Panc1 (cell line): Measurements from ENCODE around the gene MVK. TPM values are rescaled to one million over a fixed set of nuclear protein-coding genes. Genes with fewer than 3 reads are reported as not detected.
A peak's percentile ranks its signal among the peaks of the same experiment; 100 is the strongest.

Experiments
- ATAC-seq: fragments of 200-7000 bp; cut with Tn5 transposase; 2 replicates; pipeline ENCODE4 v1.9.1; 2020; ENCODE audit warnings: mild to moderate bottlenecking, moderate library complexity
- BruUV-seq: library from RNA; stranded (reverse); fragments of 400-500 nt; replicated peaks from 2 replicates; lab custom pipeline; 2021; lab: Mats Ljungman, UMichigan
- CTCF ChIA-PET: fragments of 300-600 bp; sonication (Branson Sonifier 250); formaldehyde crosslinking; loops from one replicate; lab custom pipeline; 2022; ENCODE audit warnings: antibody characterized with exemption; lab: Charles Lee
- POLR2A ChIA-PET: fragments of 300-600 bp; sonication (Branson Sonifier 250); formaldehyde crosslinking; loops from one replicate; lab custom pipeline; 2022; ENCODE audit warnings: antibody characterized with exemption; lab: Charles Lee
- DNase-seq: peaks from one replicate; pipeline ENCODE4 v3.0.0-alpha.2; 2010; ENCODE audit warnings: low read depth, low spot score
- H3K27ac ChIP-seq: 2 replicates; pipeline ENCODE4 v1.5.1; 2011; ENCODE audit warnings: mild to moderate bottlenecking, low read length, inconsistent platforms
- H3K27me3 ChIP-seq: fragments of 200-500 bp; sonication (Bioruptor generic); 2 replicates; pipeline ENCODE4 v1.6.0; 2014; ENCODE audit warnings: low read length, inconsistent platforms; ENCODE audit not compliant: control insufficient read depth, insufficient read depth
- H3K36me3 ChIP-seq: fragments of 200-500 bp; sonication (Bioruptor generic); 2 replicates; pipeline ENCODE4 v1.5.1; 2014; ENCODE audit warnings: inconsistent platforms, mild to moderate bottlenecking, low read length, moderate library complexity; ENCODE audit not compliant: control insufficient read depth, insufficient read depth
- H3K4me1 ChIP-seq: 2 replicates; pipeline ENCODE4 v1.5.1; 2011; ENCODE audit warnings: inconsistent platforms, mild to moderate bottlenecking, low read length, moderate library complexity; ENCODE audit not compliant: control insufficient read depth, insufficient read depth
- H3K4me3 ChIP-seq, 2 experiments: 2 replicates each; pipeline ENCODE4 v1.5.1; 2011 to 2012; ENCODE audit warnings: low read depth in 2 of 2, low read length in 2 of 2, mild to moderate bottlenecking in 2 of 2, inconsistent platforms in 1 of 2, moderate library complexity in 1 of 2
- H3K9me3 ChIP-seq: fragments of 200-500 bp; sonication (Bioruptor generic); 2 replicates; pipeline ENCODE4 v1.5.1; 2014; ENCODE audit warnings: low read depth, mild to moderate bottlenecking, inconsistent platforms, low read length, moderate library complexity; ENCODE audit not compliant: control insufficient read depth, insufficient read depth
- POLR2AphosphoS5 ChIP-seq: IDR thresholded peaks from 2 replicates; pipeline ENCODE4 v1.6.1; 2012; ENCODE audit warnings: mild to moderate bottlenecking, low read depth, low read length, moderate library complexity
- SIN3A ChIP-seq: IDR thresholded peaks from 2 replicates; pipeline ENCODE4 v1.6.1; 2012; ENCODE audit warnings: low read depth, mild to moderate bottlenecking, low read length, moderate library complexity, borderline replicate concordance; ENCODE audit not compliant: insufficient read depth
- TCF7L2 ChIP-seq: IDR thresholded peaks from 2 replicates; pipeline ENCODE4 v1.6.1; 2011; ENCODE audit warnings: mild to moderate bottlenecking, low read depth, low read length, inconsistent platforms
- in situ Hi-C: cut with HindIII; loops from 2 replicates; pipeline ENCODE4 v1.10.0; 2016; ENCODE audit warnings: low sequenced_read_pairs, low pct_unique_long_range_greater_than_20kb
- intact Hi-C: fragments of 100-400 bp; cut with micrococcal nuclease; formaldehyde crosslinking; loops from one replicate; pipeline ENCODE4 v1.10.0; 2022; ENCODE audit not compliant: unreplicated experiment
- total RNA-seq: library from RNA; stranded (reverse); gene quantifications from one replicate; pipeline ENCODE4 v1.2.1, GENCODE V29; 2021; ENCODE audit not compliant: unreplicated experiment
- TF ChIP-seq, protein P1 (sequence below), 2 experiments: IDR thresholded peaks; 2 replicates each; pipeline ENCODE4 v1.6.1; 2011 to 2012; ENCODE audit warnings: low read depth in 2 of 2, control low read depth in 1 of 2, low read length in 1 of 2, mild to moderate bottlenecking in 1 of 2, moderate library complexity in 1 of 2; ENCODE audit not compliant: insufficient read depth in 1 of 2
- TF ChIP-seq, protein P2 (sequence below): fragments of 450-650 bp; IDR thresholded peaks from 2 replicates; pipeline ENCODE4 v1.5.1; 2017; ENCODE audit warnings: mild to moderate bottlenecking

The MVK gene
- total RNA-seq, 1 experiment from 2014 or later, result 41.6 TPM

DNA sequence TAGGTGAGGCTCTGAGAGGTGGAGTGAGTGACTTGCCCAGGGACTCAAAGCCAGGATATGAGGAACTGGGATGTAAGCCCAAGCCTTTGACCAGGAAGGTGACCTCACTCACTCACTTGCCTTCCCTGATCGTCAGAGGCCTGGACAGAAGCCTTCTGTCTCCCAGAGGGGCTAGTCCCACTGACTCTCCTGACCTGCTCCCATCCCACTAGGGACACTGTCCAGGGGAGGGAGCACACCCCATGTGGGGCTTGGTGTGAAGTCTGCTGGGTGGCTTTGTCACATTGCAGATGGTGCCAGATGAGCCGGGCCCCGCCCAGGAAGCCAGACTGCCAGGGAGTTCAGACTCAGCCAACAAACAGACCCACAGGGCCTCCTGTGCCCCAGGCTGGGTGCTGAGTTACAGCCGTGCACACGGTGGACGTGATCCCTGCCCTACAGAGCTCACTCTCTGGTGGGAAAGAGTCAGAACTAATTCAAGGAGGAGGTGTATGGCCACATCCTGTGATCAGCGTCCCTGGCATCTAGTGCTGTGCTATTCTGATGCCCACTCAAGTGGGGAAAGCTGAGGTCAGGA is 28.6 kb upstream of the MVK start:
- BruUV-seq, result no TSS peak
- in situ Hi-C loops (no loop called here), intact Hi-C loops (no loop called here)
- DNase-seq (no peak), ATAC-seq (peak; percentile 48; the same call in 1 of the 2 replicates)
- Histone ChIP-seq H3K4me3 (no peak overlapping the region), H3K27ac (no peak overlapping the region), H3K36me3 (no peaks in the 10 kb centered on the region), H3K4me1 (no peaks in the 10 kb centered on the region), H3K9me3 (no peaks in the 10 kb centered on the region), H3K27me3 (peaks cover 10% of the 10 kb centered on the region)
- POLR2A ChIA-PET, result no interaction called here
- CTCF ChIA-PET, result interaction anchor here (0.7 kb wide), 1 partner anchor 9 kb away, joined by 3 read pairs; no protein-coding TSS in a partner anchor
- TF ChIP-seq TCF7L2, result no peak

DNA sequence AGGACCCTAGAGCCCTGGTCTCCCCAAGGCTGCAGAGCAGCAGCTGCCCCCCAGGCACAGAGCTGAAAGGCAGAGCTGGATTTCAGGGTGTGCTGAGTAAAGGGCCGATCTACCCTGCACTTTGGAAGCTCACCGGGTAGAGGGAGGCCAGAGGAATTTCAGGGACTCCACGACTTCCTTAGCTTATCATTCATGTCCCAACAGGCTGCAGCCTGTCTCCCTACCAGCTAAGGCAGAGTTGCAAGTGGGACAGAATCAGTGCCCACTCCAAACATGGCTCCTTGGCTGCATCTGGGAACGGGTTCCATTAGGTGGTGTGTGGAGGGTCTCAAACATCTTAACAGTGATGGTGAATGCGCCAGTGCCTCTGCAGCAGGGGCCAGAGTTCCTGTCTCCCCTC is 27.8 kb upstream of the MVK start:
- H3K4me1 ChIP-seq, result no peaks in the 10 kb centered on the region
- H3K4me3 ChIP-seq, result no peak overlapping the region
- DNase-seq (no peak), ATAC-seq (no peak)
- no peak overlapping the region for H3K27ac ChIP-seq
- TF ChIP-seq POLR2AphosphoS5 (no peak), SIN3A (no peak), TCF7L2 (no peak)
- TF ChIP-seq, protein P1, sequence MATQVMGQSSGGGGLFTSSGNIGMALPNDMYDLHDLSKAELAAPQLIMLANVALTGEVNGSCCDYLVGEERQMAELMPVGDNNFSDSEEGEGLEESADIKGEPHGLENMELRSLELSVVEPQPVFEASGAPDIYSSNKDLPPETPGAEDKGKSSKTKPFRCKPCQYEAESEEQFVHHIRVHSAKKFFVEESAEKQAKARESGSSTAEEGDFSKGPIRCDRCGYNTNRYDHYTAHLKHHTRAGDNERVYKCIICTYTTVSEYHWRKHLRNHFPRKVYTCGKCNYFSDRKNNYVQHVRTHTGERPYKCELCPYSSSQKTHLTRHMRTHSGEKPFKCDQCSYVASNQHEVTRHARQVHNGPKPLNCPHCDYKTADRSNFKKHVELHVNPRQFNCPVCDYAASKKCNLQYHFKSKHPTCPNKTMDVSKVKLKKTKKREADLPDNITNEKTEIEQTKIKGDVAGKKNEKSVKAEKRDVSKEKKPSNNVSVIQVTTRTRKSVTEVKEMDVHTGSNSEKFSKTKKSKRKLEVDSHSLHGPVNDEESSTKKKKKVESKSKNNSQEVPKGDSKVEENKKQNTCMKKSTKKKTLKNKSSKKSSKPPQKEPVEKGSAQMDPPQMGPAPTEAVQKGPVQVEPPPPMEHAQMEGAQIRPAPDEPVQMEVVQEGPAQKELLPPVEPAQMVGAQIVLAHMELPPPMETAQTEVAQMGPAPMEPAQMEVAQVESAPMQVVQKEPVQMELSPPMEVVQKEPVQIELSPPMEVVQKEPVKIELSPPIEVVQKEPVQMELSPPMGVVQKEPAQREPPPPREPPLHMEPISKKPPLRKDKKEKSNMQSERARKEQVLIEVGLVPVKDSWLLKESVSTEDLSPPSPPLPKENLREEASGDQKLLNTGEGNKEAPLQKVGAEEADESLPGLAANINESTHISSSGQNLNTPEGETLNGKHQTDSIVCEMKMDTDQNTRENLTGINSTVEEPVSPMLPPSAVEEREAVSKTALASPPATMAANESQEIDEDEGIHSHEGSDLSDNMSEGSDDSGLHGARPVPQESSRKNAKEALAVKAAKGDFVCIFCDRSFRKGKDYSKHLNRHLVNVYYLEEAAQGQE (IDR thresholded peaks at IDR 0.05; ENCODE audit: insufficient read depth in 1 of 2, low read depth in 2 of 2, low read length in 1 of 2), result no peak
- TF ChIP-seq, protein P2, sequence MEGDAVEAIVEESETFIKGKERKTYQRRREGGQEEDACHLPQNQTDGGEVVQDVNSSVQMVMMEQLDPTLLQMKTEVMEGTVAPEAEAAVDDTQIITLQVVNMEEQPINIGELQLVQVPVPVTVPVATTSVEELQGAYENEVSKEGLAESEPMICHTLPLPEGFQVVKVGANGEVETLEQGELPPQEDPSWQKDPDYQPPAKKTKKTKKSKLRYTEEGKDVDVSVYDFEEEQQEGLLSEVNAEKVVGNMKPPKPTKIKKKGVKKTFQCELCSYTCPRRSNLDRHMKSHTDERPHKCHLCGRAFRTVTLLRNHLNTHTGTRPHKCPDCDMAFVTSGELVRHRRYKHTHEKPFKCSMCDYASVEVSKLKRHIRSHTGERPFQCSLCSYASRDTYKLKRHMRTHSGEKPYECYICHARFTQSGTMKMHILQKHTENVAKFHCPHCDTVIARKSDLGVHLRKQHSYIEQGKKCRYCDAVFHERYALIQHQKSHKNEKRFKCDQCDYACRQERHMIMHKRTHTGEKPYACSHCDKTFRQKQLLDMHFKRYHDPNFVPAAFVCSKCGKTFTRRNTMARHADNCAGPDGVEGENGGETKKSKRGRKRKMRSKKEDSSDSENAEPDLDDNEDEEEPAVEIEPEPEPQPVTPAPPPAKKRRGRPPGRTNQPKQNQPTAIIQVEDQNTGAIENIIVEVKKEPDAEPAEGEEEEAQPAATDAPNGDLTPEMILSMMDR, result no peak
- in situ Hi-C loops, result no loop called here
- H3K27me3 ChIP-seq, result peaks cover 12% of the 10 kb centered on the region
- no peaks in the 10 kb centered on the region for H3K36me3 ChIP-seq
- BruUV-seq, result no TSS peak
- intact Hi-C loops, result no loop called here
- ChIA-PET POLR2A (no interaction called here), CTCF (no interaction called here)
- H3K9me3 ChIP-seq, result no peaks in the 10 kb centered on the region

DNA sequence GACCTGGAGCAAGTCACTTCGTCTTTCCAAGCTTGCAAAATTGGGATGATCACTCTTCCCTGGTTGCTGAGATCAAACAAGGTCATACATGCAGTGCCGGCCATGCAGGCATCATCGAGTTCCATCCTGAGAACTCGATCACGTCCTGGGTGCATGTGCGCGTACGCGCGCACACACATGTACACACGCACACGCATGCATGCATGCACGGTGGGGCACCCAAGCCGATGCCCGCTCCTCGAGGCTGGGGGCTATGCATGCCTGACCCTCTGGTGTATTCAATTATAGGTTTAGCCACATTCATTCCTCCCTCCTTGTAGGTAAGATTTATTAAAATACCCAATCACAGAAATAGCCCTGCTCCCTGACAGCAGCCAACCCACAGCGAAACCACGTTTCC is 26.3 kb upstream of the MVK start:
- CTCF ChIA-PET, result interaction anchor here (0.6 kb wide), 1 partner anchor 283 kb away, joined by 11 read pairs; no protein-coding TSS in a partner anchor
- TF ChIP-seq, protein P2, result no peak
- TF ChIP-seq TCF7L2 (no peak), SIN3A (no peak), POLR2AphosphoS5 (no peak)
- TF ChIP-seq, protein P1 (IDR thresholded peaks at IDR 0.05; ENCODE audit: insufficient read depth in 1 of 2, low read depth in 2 of 2, low read length in 1 of 2), result no peak
- Histone ChIP-seq H3K27ac (no peak overlapping the region), H3K4me1 (no peaks in the 10 kb centered on the region), H3K9me3 (no peaks in the 10 kb centered on the region), H3K4me3 (no peak overlapping the region), H3K27me3 (peaks cover 14% of the 10 kb centered on the region), H3K36me3 (no peaks in the 10 kb centered on the region)
- POLR2A ChIA-PET, result no interaction called here
- intact Hi-C loops (no loop called here), in situ Hi-C loops (no loop called here)
- DNase-seq, result no peak
- BruUV-seq, result no TSS peak
- ATAC-seq, result no peak
